H1 (cell line): Measurements from ENCODE around the gene FASN. TPM values are rescaled to one million over a fixed set of nuclear protein-coding genes. Genes with fewer than 3 reads are reported as not detected.

ENCODE experiments used
- BACH1 ChIP-seq: IDR thresholded peaks from 2 replicates; pipeline ENCODE4 v1.6.1; 2012; ENCODE audit warnings: low read length, improper control_type of control experiment
- CEBPB ChIP-seq: IDR thresholded peaks from 2 replicates; pipeline ENCODE4 v1.6.1; 2012; ENCODE audit warnings: low read depth, low read length
- CREB1 ChIP-seq: IDR thresholded peaks from 2 replicates; pipeline ENCODE4 v1.6.1; 2012; ENCODE audit warnings: inconsistent platforms
- CTBP2 ChIP-seq: IDR thresholded peaks from 2 replicates; pipeline ENCODE4 v1.7.0; 2011; ENCODE audit warnings: borderline replicate concordance, mild to moderate bottlenecking, moderate library complexity, mixed read lengths, low read length; ENCODE audit not compliant: insufficient read depth, insufficient read length
- GTF2F1 ChIP-seq: IDR thresholded peaks from 2 replicates; pipeline ENCODE4 v1.6.1; 2012; ENCODE audit warnings: low read depth, low read length, improper control_type of control experiment, borderline replicate concordance
- HDAC2 ChIP-seq, 2 experiments: fragments of 300-600 bp in 1 of 2; sonication (generic) in 1 of 2; IDR thresholded peaks; 2 replicates each; pipeline ENCODE4 v1.6.1; 2011 to 2012; ENCODE audit warnings: low read depth in 2 of 2, low read length in 2 of 2, mild to moderate bottlenecking in 2 of 2, moderate library complexity in 2 of 2, borderline replicate concordance in 1 of 2, inconsistent platforms in 1 of 2
- JUND ChIP-seq: IDR thresholded peaks from 2 replicates; pipeline ENCODE4 v1.6.1; 2011; ENCODE audit warnings: mild to moderate bottlenecking, improper control_type of control experiment, low read length
- KDM1A ChIP-seq: fragments of 200-600, 300-600 bp; sonication (generic); IDR thresholded peaks from 2 replicates; pipeline ENCODE4 v1.7.1; 2016; ENCODE audit warnings: mild to moderate bottlenecking, low read length, borderline replicate concordance
- KDM5A ChIP-seq: fragments of 200-600 bp; IDR thresholded peaks from 2 replicates; pipeline ENCODE4 v1.7.1; 2012; ENCODE audit warnings: mild to moderate bottlenecking, low read length, inconsistent platforms, mixed read lengths
- NANOG ChIP-seq: IDR thresholded peaks from 2 replicates; pipeline ENCODE4 v1.6.1; 2011; ENCODE audit warnings: low read length, low read depth, mild to moderate bottlenecking, inconsistent platforms; ENCODE audit not compliant: insufficient read depth, poor library complexity, severe bottlenecking
- RBBP5 ChIP-seq: IDR thresholded peaks from 2 replicates; pipeline ENCODE4 v1.7.1; 2012; ENCODE audit warnings: low read depth, mild to moderate bottlenecking, inconsistent platforms, low read length, moderate library complexity, borderline replicate concordance
- SIN3A ChIP-seq, 2 experiments: IDR thresholded peaks in 1 of 2; conservative IDR thresholded peaks in 1 of 2; 2 replicates each; pipeline ENCODE4 v1.6.1; 2011 to 2012; ENCODE audit warnings: low read length in 2 of 2, improper control_type of control experiment in 1 of 2, low read depth in 1 of 2, mild to moderate bottlenecking in 1 of 2
- TBP ChIP-seq: IDR thresholded peaks from 2 replicates; pipeline ENCODE4 v1.6.1; 2011; ENCODE audit warnings: low read depth, low read length, improper control_type of control experiment
- TEAD4 ChIP-seq: IDR thresholded peaks from 2 replicates; pipeline ENCODE4 v1.6.1; 2012; ENCODE audit warnings: low read depth, low read length, inconsistent platforms, mixed read lengths
- YY1 ChIP-seq: IDR thresholded peaks from 2 replicates; pipeline ENCODE4 v1.6.1; 2011; ENCODE audit warnings: low read depth, mild to moderate bottlenecking, low read length
- ZNF274 ChIP-seq: IDR thresholded peaks from 2 replicates; pipeline ENCODE4 v1.7.0; 2012; ENCODE audit warnings: low read length, borderline replicate concordance; ENCODE audit errors: extremely low read depth
- polyA plus RNA-seq, 7 experiments: library from polyadenylated mRNA; depleted of rRNA in 3 of 7; stranded (reverse) in 5 of 7; unstranded in 2 of 7; fragments of >200 nt in 5 of 7; fragments of 200-250 nt in 2 of 7; gene quantifications; 1 replicate in 5 of 7; 2 replicates in 1 of 7; 4 replicates in 1 of 7; pipeline versions ENCODE4 v1.2.1 to v1.2.3, GENCODE V29; 2011 to 2013; ENCODE audit warnings: missing spikeins in 2 of 7, mixed read lengths in 2 of 7
- total RNA-seq: library from RNA; stranded (reverse); fragmentation: NEBNext Ultra II Directional; extraction: Animal tissue kit (Norgen Biotek cat#: 25700); gene quantifications from 2 replicates; pipeline ENCODE4 v1.2.1, GENCODE V29; 2021
- TF ChIP-seq, protein P1 (sequence below): IDR thresholded peaks from 2 replicates; pipeline ENCODE4 v1.6.1; 2011; ENCODE audit warnings: low read length, improper control_type of control experiment
- TF ChIP-seq, protein P2 (sequence below), 3 experiments: IDR thresholded peaks; 1 replicate in 2 of 3; 2 replicates in 1 of 3; pipeline versions ENCODE4 v1.5.1 to v1.6.1; 2011; ENCODE audit warnings: low read length in 3 of 3, mild to moderate bottlenecking in 3 of 3, inconsistent platforms in 2 of 3, low read depth in 1 of 3, moderate library complexity in 1 of 3; ENCODE audit not compliant: insufficient read depth in 1 of 3; ENCODE audit errors: control extremely low read depth in 1 of 3
- TF ChIP-seq, protein P3 (sequence below): IDR thresholded peaks from 2 replicates; pipeline ENCODE4 v1.6.1; 2011; ENCODE audit warnings: low read depth, mild to moderate bottlenecking, low read length; ENCODE audit not compliant: insufficient read depth

FASN gene
- total and polyA plus RNA-seq, 2 of the 8 experiments (the other 6 are each of a cell fraction or from before 2014, with no cell fraction given) = 143 to 561 TPM

DNA sequence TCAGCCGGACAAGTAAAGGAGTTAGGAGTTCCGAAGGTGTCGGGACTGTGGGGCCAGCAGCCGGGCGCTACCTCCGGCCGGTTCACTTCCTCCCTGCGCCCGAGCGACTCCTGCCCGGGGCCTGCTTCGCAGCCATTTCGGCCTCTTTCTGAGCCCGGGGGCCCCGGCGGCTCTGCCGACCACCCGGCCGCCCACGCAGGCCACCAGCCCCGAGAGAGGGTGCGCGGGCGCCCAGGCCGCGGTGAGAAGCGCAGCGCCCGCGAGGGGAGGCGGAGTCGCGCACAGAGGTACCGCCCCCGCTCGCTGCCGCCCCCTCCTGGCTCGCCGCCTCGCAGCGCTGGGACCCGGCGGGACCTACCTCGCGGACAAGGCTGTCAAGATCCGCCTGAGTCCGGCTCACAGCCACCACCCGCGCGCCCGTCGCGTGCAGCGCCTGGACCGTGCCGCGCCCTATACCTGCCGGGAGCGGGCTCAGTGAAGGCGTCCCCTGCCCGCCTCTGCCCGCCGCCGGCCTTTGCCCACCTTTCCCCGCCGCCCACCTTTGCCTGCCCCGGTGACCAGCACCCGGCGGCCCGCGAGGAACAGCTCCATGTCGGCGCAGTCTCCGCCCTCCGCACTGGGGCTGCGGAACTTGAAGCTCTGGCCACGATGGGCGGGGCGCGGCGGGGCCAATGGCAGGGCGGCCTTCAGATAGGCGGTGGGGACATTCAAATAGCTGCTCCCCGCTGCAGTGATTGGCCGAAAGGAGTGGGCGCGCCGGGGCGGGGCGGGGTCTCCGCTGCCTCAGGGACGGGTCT lies 60.7 kb downstream of the FASN start, which contains the start of gene DCXR (continued):
- TF ChIP-seq, protein P1, sequence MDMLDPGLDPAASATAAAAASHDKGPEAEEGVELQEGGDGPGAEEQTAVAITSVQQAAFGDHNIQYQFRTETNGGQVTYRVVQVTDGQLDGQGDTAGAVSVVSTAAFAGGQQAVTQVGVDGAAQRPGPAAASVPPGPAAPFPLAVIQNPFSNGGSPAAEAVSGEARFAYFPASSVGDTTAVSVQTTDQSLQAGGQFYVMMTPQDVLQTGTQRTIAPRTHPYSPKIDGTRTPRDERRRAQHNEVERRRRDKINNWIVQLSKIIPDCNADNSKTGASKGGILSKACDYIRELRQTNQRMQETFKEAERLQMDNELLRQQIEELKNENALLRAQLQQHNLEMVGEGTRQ = no peak
- TF ChIP-seq BACH1 (peak; percentile 48), KDM5A (no peak), RBBP5 (no peak; the same call in 1 of the 2 replicates), HDAC2 (IDR thresholded peaks at IDR 0.05; ENCODE audit: borderline replicate concordance in 1 of 2, low read depth in 2 of 2, low read length in 2 of 2) (peak in 1 of 2 experiments; percentile 80; a peak in 1 of 4 replicates), TBP (peak; percentile 67; the same call in 1 of the 2 replicates), CREB1 (peak; percentile 39; the same call in 1 of the 2 replicates), NANOG (no peak), KDM1A (no peak), CTBP2 (no peak), YY1 (0 out of 2 replicates have a peak, but pooled peaks have one; percentile 8), JUND (no peak), TEAD4 (no peak), CEBPB (no peak), SIN3A (conservative IDR thresholded peaks at IDR 0.05 in 1 of 2, IDR thresholded peaks at IDR 0.05 in 1 of 2; ENCODE audit: low read depth in 1 of 2, low read length in 2 of 2) (peak; percentile 86; a peak in 3 of 4 replicates), ZNF274 (no peak), GTF2F1 (no peak)
- TF ChIP-seq, protein P2, sequence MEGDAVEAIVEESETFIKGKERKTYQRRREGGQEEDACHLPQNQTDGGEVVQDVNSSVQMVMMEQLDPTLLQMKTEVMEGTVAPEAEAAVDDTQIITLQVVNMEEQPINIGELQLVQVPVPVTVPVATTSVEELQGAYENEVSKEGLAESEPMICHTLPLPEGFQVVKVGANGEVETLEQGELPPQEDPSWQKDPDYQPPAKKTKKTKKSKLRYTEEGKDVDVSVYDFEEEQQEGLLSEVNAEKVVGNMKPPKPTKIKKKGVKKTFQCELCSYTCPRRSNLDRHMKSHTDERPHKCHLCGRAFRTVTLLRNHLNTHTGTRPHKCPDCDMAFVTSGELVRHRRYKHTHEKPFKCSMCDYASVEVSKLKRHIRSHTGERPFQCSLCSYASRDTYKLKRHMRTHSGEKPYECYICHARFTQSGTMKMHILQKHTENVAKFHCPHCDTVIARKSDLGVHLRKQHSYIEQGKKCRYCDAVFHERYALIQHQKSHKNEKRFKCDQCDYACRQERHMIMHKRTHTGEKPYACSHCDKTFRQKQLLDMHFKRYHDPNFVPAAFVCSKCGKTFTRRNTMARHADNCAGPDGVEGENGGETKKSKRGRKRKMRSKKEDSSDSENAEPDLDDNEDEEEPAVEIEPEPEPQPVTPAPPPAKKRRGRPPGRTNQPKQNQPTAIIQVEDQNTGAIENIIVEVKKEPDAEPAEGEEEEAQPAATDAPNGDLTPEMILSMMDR (IDR thresholded peaks at IDR 0.05; ENCODE audit: control extremely low read depth in 1 of 3, insufficient read depth in 1 of 3, low read depth in 1 of 3, low read length in 3 of 3) = peak; percentile 83 to 94 (median 85)
- TF ChIP-seq, protein P3, sequence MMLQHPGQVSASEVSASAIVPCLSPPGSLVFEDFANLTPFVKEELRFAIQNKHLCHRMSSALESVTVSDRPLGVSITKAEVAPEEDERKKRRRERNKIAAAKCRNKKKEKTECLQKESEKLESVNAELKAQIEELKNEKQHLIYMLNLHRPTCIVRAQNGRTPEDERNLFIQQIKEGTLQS = no peak
